Epithelial cell of proximal tubule (primary cell): ENCODE results near the gene DLL1. TPM values are rescaled to one million over a fixed set of nuclear protein-coding genes. Genes with fewer than 3 reads are reported as not detected.

Experiments used
- DNase-seq: peaks from one replicate; pipeline ENCODE4 v3.0.0-alpha.2; 2011; ENCODE audit warnings: low read depth
- H3K4me3 ChIP-seq: 2 replicates; pipeline ENCODE4 v1.5.1; 2011; ENCODE audit warnings: low read depth, mild to moderate bottlenecking, low read length
- CTCF ChIP-seq: conservative IDR thresholded peaks from 2 replicates; pipeline ENCODE4 v1.5.1; 2012; ENCODE audit warnings: low read depth, mild to moderate bottlenecking, low read length
- total RNA-seq: library from RNA; depleted of rRNA; stranded (reverse); fragments of >200 nt; gene quantifications from 2 replicates; pipeline ENCODE4 v1.2.3, GENCODE V29; 2015

Gene DLL1
- total RNA-seq, 1 donor from 2014 or later: 1.7 TPM

GRCh38 chr6:170259278-170259677 is 31.6 kb downstream of the DLL1 start:
- no peak for DNase-seq
- no peak for TF ChIP-seq CTCF
- no peak overlapping the region for H3K4me3 ChIP-seq

DNA sequence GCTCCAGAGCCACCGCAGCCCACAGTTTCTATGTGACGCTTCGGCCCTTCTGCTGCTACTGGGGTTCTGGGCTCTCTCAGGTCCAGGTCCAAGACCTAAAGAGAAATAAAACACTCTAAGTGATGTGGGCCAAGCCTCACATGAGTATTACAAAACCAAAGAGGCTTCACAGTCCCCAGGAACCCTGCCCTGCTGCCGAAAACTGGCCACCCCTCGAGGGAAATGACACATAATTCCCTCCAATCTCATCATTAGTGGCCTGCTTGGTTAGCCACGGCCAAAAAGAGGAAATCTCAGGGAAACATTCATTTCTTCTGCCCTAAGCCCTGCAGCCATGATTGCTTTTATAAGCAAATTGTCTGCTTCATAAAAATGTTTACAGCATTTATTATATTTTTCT is 32.5 kb downstream of the DLL1 start:
- DNase-seq: no peak
- TF ChIP-seq CTCF: no peak
- H3K4me3 ChIP-seq: no peak overlapping the region

DNA sequence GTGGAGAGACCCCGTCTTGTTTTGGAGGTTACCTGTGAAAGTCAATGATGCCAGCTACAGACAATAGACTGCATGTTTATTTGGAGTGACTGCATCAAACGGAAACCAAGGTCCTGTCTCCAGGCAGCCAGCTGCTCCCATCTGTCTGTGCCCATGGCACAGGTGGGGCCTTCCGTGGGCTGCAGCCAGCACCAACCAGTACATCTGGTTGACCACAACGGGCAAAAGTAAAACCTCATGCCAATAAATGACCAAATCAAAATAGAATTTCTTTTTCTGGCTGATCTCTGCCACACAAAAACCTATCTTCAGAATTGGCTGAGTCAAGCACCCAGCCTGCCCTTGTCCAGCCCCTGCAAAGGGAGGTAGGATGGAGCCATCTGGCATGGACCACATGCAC is 33.5 kb downstream of the DLL1 start:
- no peak for TF ChIP-seq CTCF
- DNase-seq: no peak
- H3K4me3 ChIP-seq: no peak overlapping the region

- DNase-seq: no peak
- TF ChIP-seq CTCF: no peak
Observed at GRCh38 chr6:170256641-170257040, 34.2 kb downstream of the DLL1 start.

DNA sequence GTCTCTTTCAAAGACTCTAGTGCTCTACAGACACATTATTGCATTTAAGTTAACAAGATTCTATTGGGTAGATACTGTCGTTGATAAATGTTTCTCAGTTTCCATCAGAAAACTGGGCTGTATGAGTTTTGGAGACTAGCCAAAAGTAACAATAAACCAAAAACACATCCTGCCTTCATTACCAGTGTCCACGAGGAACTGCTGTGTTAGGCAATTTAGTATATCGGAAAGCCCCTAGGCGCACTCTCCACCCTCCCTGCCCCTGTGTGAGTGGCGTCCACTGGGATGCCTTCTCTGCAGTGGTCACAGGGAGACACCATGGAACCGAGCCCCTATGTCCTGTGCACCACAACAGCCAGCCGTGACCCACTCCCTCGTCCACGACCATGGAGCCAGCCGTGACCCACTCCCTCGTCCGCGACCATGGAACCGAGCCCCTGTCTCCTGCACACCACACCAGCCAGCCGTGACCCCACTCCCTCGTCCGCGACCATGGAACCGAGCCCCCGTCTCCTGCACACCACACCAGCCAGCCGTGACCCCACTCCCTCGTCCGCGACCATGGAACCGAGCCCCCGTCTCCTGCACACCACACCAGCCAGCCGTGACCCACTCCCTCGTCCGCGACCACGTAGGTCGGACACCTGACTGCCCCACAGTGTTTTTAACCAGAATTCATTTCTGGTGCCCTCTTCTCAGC is 35.3 kb downstream of the DLL1 start:
- no peak for DNase-seq
- no peak overlapping the region for H3K4me3 ChIP-seq
- no peak for TF ChIP-seq CTCF

More at GRCh38 chr6:170256641-170257040, 34.2 kb downstream of the DLL1 start:
- H3K4me3 ChIP-seq: no peak overlapping the region

DNA sequence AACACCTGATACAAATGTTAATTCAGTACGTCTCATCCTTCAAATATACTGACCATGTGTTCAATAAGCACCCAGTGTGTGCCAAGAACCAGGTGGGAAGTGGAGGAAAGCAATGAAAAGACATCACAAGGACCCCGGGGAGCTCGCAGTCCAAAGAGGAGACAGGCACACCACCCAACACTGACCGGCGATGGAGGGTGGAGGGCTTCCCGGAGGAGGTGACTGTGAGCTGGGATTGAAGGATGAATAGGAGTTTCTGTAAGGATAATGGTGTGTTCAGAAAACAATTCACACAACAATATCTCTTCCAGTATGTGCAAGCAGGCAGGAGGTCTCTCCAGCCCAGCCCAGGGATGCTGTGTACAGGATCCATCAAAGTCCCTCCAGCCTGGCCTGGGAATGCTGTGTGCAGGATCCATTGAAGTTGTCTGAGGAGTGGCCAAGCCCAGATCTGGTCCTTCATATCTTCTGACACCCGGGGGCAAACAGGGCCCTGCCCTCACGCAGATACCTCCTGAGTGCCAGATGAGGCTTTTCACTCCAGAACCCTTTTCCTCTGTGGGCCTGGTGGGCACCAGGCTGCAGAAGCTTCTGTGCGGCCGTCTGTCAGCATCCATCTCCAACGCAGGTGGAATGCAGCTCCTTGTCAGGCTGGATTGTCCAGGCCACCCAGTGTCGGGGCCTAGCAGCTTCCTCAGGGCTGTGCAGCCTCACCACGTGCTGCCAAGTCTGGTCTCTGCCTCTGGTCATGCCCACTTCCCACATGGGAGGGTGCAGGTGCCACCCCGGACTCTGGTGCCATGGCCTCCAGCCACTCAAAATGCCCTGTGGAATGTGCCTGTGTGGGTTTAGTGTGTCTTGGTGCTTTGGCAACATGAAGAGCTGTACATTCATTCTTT is 36.3 kb downstream of the DLL1 start:
- no peak for TF ChIP-seq CTCF
- no peak for DNase-seq

More for the DNA sequence above, 36.3 kb downstream of the DLL1 start:
- H3K4me3 ChIP-seq: no peak overlapping the region
